DMS114 treated with DMSO at 0.1 percent for 48 hours (cell line): ENCODE measurements around the gene DEPDC4.

ENCODE experiments used
- DNase-seq: peaks from one replicate; lab custom pipeline; 2025; ENCODE audit not compliant: unreplicated experiment; lab: John Stamatoyannopoulos, UW

DEPDC4 gene

DNA sequence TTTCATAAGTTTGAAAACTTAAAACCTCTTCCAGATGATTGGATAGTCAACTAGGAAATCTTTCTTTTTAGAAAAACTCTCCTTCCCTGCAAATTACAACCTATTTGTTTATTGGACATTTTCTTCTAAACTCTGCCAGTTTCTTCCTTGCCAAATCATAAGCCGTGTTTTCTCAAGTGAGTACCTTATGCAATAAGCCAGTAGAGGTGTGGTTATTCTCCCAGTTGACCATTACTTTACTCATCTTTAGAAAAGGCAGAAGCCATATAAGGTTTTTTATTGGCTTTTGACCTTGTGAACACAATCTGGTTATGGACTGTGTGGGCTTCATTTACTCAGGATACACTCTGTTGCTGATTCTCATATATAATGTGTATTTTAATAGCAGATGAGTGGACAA, 51.7 kb downstream of the DEPDC4 start:
- DNase-seq = no peak

DNA sequence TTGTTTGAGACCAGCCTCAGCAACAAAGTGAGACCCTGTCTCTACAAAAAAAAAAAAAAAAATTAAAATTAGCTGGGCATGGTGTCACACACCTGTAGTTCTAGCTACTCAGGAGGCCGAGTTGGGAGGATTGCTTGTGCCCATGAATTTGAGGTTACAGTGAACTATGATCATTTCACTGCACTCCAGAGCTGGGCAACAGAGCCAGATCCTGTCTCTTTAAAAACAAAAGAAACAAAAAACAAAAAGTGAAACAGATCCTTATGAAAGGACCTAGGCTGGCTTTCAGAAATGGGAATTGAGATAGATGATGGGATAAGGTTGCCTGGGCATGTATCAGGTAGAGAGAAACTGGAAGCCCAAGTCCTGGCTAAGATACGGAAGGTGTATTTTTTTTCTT, 52.4 kb downstream of the DEPDC4 start:
- DNase-seq = no peak

DNA sequence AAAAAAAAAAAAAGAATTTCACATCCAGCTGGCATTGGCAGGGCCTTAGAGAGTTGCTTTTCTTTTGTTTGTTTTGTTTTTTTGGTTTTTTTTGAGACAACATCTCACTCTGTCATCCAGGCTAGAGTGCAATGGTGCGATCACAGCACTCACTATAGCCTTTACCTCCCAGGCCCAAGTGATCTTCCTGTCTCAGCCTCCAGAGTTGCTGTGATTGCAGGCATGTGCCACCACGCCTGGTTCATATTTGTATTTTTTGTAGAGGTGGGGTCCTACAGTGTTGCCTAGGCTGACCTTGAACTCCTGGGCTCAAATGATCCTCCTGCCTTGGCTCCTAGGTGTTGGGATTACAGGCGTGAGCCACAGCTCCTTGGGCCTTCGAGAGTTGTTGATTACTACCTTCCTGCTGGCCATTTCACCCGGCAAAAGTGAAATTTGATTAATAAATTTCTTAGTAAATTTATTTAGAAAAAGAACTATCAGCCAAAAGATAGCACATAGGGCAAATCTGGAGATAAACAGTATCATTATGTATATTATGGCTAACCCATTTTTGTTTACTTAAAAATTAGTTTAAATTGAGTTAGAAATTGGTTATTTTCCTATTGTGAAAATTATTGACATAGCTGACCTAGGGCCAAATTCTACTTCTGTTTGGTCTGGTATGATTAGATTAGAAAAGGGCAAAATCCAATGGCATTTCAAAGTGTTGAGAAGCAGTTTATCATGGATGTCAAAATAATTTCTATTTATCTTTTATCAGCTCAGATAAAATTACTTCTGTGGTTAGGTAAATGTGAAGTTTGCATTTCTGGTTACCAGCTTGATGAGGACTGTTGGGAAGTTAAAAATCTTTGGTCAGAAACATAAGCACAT, 53.6 kb downstream of the DEPDC4 start:
- no peak for DNase-seq

DNA sequence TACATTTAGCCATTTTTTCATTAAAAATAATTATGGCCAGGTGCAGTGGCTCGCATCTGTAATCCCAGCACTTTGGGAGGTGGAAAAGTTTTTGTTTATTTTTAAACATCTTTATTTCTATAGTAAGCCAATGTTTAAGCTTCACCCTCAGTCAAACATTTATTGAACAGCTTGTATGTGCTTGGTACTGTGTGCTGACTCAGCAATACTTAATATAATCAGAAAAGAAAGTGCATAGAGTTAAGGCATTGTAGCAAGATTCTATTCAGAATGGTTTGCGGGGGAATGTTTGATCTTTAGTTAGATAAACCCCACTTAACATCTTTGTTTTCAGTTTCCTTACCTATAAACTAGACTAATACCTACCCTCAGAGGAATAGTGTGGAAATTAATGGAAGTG, 55.2 kb downstream of the DEPDC4 start:
- DNase-seq = no peak

DNA sequence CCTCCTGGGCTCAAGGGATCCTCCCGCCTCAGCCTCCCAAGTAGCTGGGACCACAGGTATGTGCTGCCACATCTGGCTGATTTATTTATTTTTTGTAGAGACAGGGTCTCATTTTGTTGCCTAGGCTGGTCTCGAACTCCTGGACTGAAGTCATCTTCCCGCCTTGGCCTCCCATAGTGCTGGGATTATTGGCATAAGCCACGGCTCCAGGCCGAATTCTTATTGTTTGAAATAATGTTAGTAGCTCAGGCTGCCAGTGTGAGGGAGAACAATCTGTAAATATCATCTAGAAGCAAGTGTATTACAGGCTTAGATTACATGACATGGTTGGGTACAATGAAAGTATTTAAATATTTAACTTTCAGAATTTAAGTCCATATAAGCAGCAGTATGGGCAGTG, 58.0 kb downstream of the DEPDC4 start:
- no peak for DNase-seq

DNA sequence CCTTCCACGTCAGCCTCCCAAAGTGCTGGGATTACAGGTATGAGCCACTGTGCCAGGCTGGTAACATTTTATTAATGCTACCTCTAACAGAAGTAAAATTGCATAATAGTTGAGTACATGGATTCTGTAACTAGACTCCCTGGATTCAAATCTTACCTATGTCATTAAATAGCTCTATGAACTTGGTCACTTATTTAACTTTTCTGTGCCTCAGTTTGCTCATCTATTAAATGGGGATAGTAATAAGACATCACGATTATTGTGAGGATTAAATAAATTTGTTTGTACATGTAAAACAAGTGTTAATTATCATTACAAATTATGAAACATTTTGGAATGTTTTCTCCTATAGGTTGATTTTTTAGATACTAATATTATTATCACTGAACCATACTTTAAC, 59.6 kb downstream of the DEPDC4 start:
- DNase-seq = no peak

DNA sequence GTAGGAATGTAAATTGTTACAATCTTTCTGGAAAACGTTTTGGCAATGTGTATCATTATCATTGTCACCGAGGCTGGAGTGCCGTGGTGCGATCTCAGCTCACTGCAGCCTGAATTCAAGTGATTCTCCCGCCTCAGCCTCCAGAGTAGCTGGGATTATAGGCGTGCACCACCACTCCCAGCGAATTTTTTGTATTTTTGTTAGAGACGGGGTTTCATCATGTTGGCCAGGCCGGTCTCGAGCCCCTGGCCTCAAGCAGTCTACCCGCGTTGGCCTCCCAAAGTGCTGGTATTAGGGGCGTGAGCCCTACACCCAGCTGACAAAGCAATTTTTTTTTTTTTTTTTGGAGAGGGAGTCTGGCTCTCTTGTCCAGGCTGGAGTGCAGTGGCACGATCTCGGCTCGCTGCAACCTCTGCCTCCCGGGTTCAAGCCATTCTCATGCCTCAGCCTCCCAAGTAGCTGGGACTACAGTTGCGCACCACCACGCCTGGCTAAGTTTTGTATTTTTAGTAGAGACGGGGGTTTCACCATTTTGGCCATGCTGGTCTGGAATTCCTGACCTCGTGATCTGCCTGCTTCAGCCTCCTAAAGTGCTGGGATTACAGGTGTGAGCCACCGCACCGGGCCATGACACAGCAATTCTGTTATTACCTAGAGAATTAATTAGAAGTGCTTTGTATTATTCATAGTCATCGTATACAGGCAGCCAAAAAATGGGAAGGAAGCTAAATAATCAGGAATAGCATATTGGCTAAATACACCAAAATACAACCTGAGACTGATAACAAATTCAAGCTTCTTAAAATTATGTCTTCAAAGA, 65.1 kb downstream of the DEPDC4 start:
- DNase-seq = no peak

DNA sequence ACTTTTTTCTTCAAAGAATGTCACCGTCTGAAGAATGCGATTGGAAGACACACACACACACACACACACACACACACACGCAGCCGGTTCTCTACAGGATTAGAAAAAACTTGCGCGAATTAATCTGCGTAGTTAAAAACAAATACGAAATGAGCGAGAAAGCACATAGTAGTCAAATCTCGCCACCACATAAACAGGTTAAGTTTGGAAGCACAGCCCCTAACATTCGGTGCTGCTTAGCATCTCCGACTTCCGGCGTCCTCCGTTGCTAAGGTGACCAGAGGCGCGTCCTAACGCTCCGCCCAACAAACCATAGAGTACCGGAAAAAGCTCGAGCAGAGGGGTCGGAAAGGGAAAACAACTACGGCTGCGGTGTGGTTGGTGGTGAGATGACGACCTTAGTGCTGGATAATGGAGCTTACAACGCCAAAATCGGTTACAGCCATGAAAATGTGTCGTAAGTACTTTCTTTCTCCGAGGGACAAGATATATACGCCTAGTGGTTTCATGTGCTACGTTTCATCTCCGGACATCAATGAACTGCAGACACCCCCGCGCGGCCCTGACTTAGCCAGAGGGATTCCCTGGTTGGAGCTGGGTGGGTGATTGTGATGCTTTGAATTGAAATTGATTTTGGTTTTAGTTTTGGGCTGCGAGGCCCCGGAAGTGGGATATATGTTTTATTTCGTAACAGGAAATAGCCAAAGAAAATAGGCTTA, 66.3 kb downstream of the DEPDC4 start, which contains the start of gene ACTR6:
TSS of gene ACTR6 (plus strand) at position 353 of the 719 bp plus-strand sequence. CDS start at position 390, 37 bp downstream.
- peak; percentile 97 for DNase-seq

DNA sequence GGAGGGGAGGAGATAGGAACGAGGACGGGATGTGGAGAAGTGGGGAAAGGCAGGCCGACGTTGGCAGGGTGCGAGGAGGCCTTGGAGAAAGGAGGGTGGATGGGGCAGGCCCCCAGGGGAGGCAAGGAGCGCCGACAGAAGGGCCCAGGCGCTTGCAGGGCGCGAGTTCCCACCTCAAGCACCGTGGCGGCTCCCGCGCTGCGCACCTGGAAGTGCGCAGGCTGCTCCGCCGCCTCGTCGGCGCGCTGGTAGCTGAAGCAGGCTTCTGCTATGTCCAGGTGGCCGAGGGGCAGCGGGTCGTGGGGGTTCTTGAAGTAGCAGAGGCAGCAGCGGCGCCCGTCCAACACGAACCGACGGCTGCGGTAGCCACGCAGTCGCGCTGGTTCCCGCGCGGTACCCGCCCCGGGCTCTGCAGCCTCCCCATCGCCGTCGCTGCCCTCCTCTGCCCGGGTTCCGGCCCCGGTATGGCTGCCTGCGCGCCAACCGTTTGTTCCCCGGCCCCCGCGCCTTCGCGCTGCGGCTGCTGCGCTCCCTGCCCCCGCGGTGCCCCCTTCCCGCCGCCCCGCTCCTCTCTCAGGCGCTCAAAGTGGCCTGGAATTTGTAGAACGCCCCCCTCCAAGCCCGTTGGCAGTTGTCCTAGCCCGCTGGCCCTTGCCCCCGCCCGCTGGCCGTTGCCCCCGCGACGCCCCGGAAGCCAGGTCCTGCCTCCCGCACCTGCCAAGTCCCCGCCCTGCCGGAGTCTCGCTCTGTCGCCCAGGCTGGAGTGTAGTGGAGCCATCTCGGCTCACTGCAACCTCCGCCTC, 67.3 kb downstream of the DEPDC4 start:
- no peak for DNase-seq

DNA sequence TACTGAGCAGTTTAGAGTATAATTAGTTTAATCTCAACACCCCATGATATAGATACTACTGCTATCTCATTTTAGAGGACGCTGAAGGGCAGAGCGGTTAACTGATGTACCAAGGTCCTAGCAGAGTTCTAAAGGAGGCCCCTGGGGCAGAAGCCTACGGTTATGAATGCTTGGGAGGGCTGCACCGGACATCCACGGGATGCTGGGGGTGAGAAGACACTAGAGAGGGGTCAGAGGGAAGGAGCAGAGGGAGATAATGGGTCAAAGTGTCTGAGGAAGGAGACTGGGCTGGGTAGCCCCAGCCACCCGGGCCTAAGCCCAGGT, 67.9 kb downstream of the DEPDC4 start:
- DNase-seq = no peak

DNA sequence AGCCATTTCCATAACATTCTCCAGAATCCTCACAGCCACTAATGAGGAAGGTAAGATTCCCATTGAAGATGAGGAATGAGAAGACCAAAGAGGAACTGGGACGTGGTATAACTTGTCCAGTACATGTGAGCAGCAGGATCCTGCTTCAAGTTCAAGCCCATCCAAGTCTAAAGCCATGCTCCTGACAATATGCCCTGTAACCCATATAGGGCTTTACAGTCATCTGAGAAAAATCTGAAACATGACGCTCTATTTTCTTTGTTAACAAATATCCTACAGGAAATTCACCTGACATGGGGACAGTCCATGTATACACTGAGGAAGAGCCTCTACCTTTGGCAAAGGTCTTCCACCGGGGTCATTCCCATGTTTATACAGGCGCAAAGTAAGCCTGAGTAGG, 69.4 kb downstream of the DEPDC4 start:
- no peak for DNase-seq

DNA sequence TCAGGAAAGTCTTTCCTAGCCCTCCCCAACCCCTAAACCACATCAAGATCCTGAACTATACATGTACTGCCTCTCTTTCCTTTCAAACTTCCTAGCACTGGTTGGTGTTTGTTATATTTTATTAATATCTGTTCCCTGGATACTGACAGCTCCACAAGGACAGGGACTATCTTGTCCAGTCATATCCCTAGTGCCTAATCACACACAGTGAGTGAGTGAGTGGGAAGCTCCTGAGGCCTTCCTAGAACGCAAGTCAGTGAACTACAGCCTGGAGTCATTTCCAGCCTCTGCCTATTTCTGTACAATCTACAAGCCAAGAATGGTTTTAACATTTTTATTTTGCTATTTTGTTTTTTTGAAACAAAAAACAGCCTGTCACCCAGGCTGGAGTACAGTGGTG, 73.8 kb downstream of the DEPDC4 start:
- DNase-seq = no peak
